Omental fat pad (tissue), 4 donors: ENCODE data around the gene SESN3. TPM values are rescaled to one million over a fixed set of nuclear protein-coding genes. Genes with fewer than 3 reads are reported as not detected.
"Not testable (repeated sequence)": the region's sequence is repeated elsewhere in the genome, so short reads cannot be mapped to it uniquely, and the experiment has no call there.

Source experiments
- ATAC-seq: fragments of 150-250 bp; one replicate; pipeline ENCODE4 v1.9.1; 2016; ENCODE audit warnings: mild to moderate bottlenecking, moderate library complexity; ENCODE audit not compliant: low FRiP score
- DNase-seq: peaks from one replicate; pipeline ENCODE4 v3.0.0-alpha.2; 2019; ENCODE audit warnings: low spot score
- CTCF ChIP-seq, 3 donors: fragments of 450-650 bp; IDR thresholded peaks; one replicate each; pipeline ENCODE4 v1.5.1; 2016 to 2017; ENCODE audit warnings: antibody characterized with exemption in 3 of 3, mild to moderate bottlenecking in 3 of 3, moderate library complexity in 2 of 3
- total RNA-seq, 4 donors: library from RNA; depleted of rRNA; stranded (reverse); fragments of >200 nt; gene quantifications; one replicate each; pipeline ENCODE4 v1.1.0, GENCODE V29; 2016

SESN3 gene
- total RNA-seq, 4 donors from 2014 or later = 11.3 to 27.2 (median 19.4) TPM

- TF ChIP-seq CTCF (IDR thresholded peaks at IDR 0.05) = no peak
- DNase-seq = no peak
- ATAC-seq = no peak
Measured at GRCh38 chr11:95218149-95218548, 12.9 kb downstream of the SESN3 start.

- DNase-seq (no peak), ATAC-seq (no peak)
- no peak for TF ChIP-seq CTCF (IDR thresholded peaks at IDR 0.05)
Measured at GRCh38 chr11:95212609-95213008, 18.4 kb downstream of the SESN3 start.

- ATAC-seq = not testable (repeated sequence)
Measured at GRCh38 chr11:95209535-95209934, 21.5 kb downstream of the SESN3 start.

GRCh38 chr11:95200781-95201457 lies 30.1 kb downstream of the SESN3 start:
- no peak for TF ChIP-seq CTCF (IDR thresholded peaks at IDR 0.05)
- ATAC-seq (no peak), DNase-seq (no peak)

More at GRCh38 chr11:95209535-95209934, 21.5 kb downstream of the SESN3 start:
- DNase-seq = not testable (repeated sequence)

- no peak for ATAC-seq
Measured at GRCh38 chr11:95195831-95196230, 35.2 kb downstream of the SESN3 start.

GRCh38 chr11:95193541-95193940 lies 37.5 kb downstream of the SESN3 start:
- no peak for TF ChIP-seq CTCF (IDR thresholded peaks at IDR 0.05)
- DNase-seq (no peak), ATAC-seq (no peak)

More at GRCh38 chr11:95195831-95196230, 35.2 kb downstream of the SESN3 start:
- DNase-seq = no peak
- TF ChIP-seq CTCF (IDR thresholded peaks at IDR 0.05) = no peak

GRCh38 chr11:95192717-95193116 lies 38.3 kb downstream of the SESN3 start:
- DNase-seq = no peak
- TF ChIP-seq CTCF (IDR thresholded peaks at IDR 0.05) = no peak
- no peak for ATAC-seq
